H9 (cell line): ENCODE data around the gene GTF2H4. TPM values are rescaled to one million over a fixed set of nuclear protein-coding genes. Genes with fewer than 3 reads are reported as not detected.
A peak's percentile ranks its signal among the peaks of the same experiment; 100 is the strongest.

Experiments
- DNase-seq: peaks from one replicate; pipeline ENCODE4 v3.0.0-alpha.2; 2017
- H2AFZ ChIP-seq: one replicate; pipeline ENCODE4 v1.6.1; 2013; ENCODE audit warnings: mild to moderate bottlenecking, low read length, control low read depth, moderate library complexity
- H2AK5ac ChIP-seq: 2 replicates; pipeline ENCODE4 v1.6.1; 2013; ENCODE audit warnings: low read length, control low read depth, mixed read lengths; ENCODE audit not compliant: insufficient read length
- H2BK120ac ChIP-seq: one replicate; pipeline ENCODE4 v1.6.1; 2013; ENCODE audit warnings: low read depth, mild to moderate bottlenecking, low read length, control low read depth, inconsistent platforms; ENCODE audit not compliant: poor library complexity, severe bottlenecking
- H2BK12ac ChIP-seq: 2 replicates; pipeline ENCODE4 v1.6.1; 2013; ENCODE audit warnings: low read length, control low read depth, mixed read lengths, low read depth; ENCODE audit not compliant: insufficient read length
- H2BK15ac ChIP-seq: 2 replicates; pipeline ENCODE4 v1.6.1; 2013; ENCODE audit warnings: low read depth, low read length, control low read depth
- H2BK20ac ChIP-seq: one replicate; pipeline ENCODE4 v1.6.1; 2013; ENCODE audit warnings: low read depth, mild to moderate bottlenecking, low read length, control low read depth, inconsistent platforms; ENCODE audit not compliant: poor library complexity, severe bottlenecking
- H2BK5ac ChIP-seq: 2 replicates; pipeline ENCODE4 v1.6.1; 2013; ENCODE audit warnings: low read length, control low read depth, mixed read lengths; ENCODE audit not compliant: insufficient read length
- H3K14ac ChIP-seq: 2 replicates; pipeline ENCODE4 v1.6.1; 2013; ENCODE audit warnings: low read length, control low read depth; ENCODE audit not compliant: insufficient read depth
- H3K18ac ChIP-seq: 2 replicates; pipeline ENCODE4 v1.6.1; 2013; ENCODE audit warnings: low read depth, mild to moderate bottlenecking, mixed read lengths, low read length, control low read depth; ENCODE audit not compliant: insufficient read length
- H3K23ac ChIP-seq: 2 replicates; pipeline ENCODE4 v1.6.1; 2013; ENCODE audit warnings: low read length, control low read depth, mixed read lengths, low read depth; ENCODE audit not compliant: insufficient read length
- H3K23me2 ChIP-seq: 2 replicates; pipeline ENCODE4 v1.6.1; 2013; ENCODE audit warnings: low read depth, mild to moderate bottlenecking, mixed read lengths, low read length, control low read depth; ENCODE audit not compliant: insufficient read length, poor library complexity, severe bottlenecking
- H3K27ac ChIP-seq: 2 replicates; pipeline ENCODE4 v1.5.1; 2013; ENCODE audit warnings: low read length, control low read depth, mixed read lengths, low read depth; ENCODE audit not compliant: insufficient read length
- H3K27me3 ChIP-seq: 2 replicates; pipeline ENCODE4 v1.6.1; 2013; ENCODE audit warnings: low read length, control low read depth, inconsistent platforms; ENCODE audit not compliant: insufficient read depth
- H3K4ac ChIP-seq: 2 replicates; pipeline ENCODE4 v1.6.1; 2013; ENCODE audit warnings: low read depth, mild to moderate bottlenecking, control low read depth, inconsistent platforms, low read length, moderate library complexity
- H3K4me1 ChIP-seq: 2 replicates; pipeline ENCODE4 v1.6.1; 2013; ENCODE audit warnings: low read length, control low read depth, inconsistent platforms; ENCODE audit not compliant: insufficient read depth
- H3K4me2 ChIP-seq: 2 replicates; pipeline ENCODE4 v1.6.1; 2013; ENCODE audit warnings: low read length, control low read depth, mixed read lengths; ENCODE audit not compliant: insufficient read length, insufficient read depth
- H3K56ac ChIP-seq: 2 replicates; pipeline ENCODE4 v1.6.1; 2013; ENCODE audit warnings: low read depth, mild to moderate bottlenecking, mixed read lengths, low read length, control low read depth; ENCODE audit not compliant: insufficient read length
- H3K79me1 ChIP-seq: 2 replicates; pipeline ENCODE4 v1.6.1; 2013; ENCODE audit warnings: low read depth, mild to moderate bottlenecking, moderate library complexity, low read length, control low read depth, inconsistent platforms; ENCODE audit not compliant: insufficient read depth, poor library complexity, severe bottlenecking
- H3K79me2 ChIP-seq: 2 replicates; pipeline ENCODE4 v1.6.1; 2013; ENCODE audit warnings: low read length, control low read depth, inconsistent platforms; ENCODE audit not compliant: insufficient read depth
- H3K9ac ChIP-seq: 2 replicates; pipeline ENCODE4 v1.6.1; 2013; ENCODE audit warnings: low read length, control low read depth, mixed read lengths; ENCODE audit not compliant: insufficient read length; ENCODE audit errors: extremely low read depth
- H3K9me3 ChIP-seq: one replicate; pipeline ENCODE4 v1.6.1; 2013; ENCODE audit warnings: low read depth, low read length, inconsistent platforms; ENCODE audit not compliant: control insufficient read depth
- H3T11ph ChIP-seq: one replicate; pipeline ENCODE4 v1.6.1; 2013; ENCODE audit warnings: mild to moderate bottlenecking, low read length, control low read depth, inconsistent platforms
- H4K20me1 ChIP-seq: one replicate; pipeline ENCODE4 v1.6.1; 2013; ENCODE audit not compliant: control insufficient read depth, insufficient read length, insufficient read depth
- H4K5ac ChIP-seq: 2 replicates; pipeline ENCODE4 v1.6.1; 2013; ENCODE audit warnings: low read depth, mild to moderate bottlenecking, mixed read lengths, low read length, control low read depth; ENCODE audit not compliant: insufficient read length
- H4K8ac ChIP-seq: replicated peaks from 2 replicates; pipeline ENCODE4 v1.6.1; 2013; ENCODE audit warnings: low read length, control low read depth, mixed read lengths, low read depth; ENCODE audit not compliant: insufficient read length
- H4K91ac ChIP-seq: 2 replicates; pipeline ENCODE4 v1.6.1; 2013; ENCODE audit warnings: low read depth, mild to moderate bottlenecking, moderate library complexity, mixed read lengths, low read length, control low read depth; ENCODE audit not compliant: insufficient read length
- H3K27ac Mint-ChIP-seq, 3 experiments: 2 replicates in 2 of 3; 3 replicates in 1 of 3; pipeline ENCODE4 v1.8.0; 2020 to 2021; ENCODE audit warnings: mixed read lengths in 3 of 3, mild to moderate bottlenecking in 1 of 3, moderate library complexity in 1 of 3
- H3K27me3 Mint-ChIP-seq: 2 replicates; pipeline ENCODE4 v1.8.0; 2021; ENCODE audit warnings: low read depth, mild to moderate bottlenecking, moderate library complexity, mixed read lengths
- H3K36me3 Mint-ChIP-seq, 3 experiments: 2 replicates in 2 of 3; 3 replicates in 1 of 3; pipeline ENCODE4 v1.8.0; 2020 to 2021; ENCODE audit warnings: low read depth in 3 of 3, mixed read lengths in 3 of 3; ENCODE audit not compliant: insufficient read depth in 1 of 3
- H3K4me1 Mint-ChIP-seq, 2 experiments: 2 replicates each; pipeline ENCODE4 v1.8.0; 2020; ENCODE audit warnings: mixed read lengths in 2 of 2
- H3K4me3 Mint-ChIP-seq, 2 experiments: 2 replicates in 1 of 2; 3 replicates in 1 of 2; pipeline ENCODE4 v1.8.0; 2020 to 2021; ENCODE audit warnings: mild to moderate bottlenecking in 2 of 2, mixed read lengths in 2 of 2, moderate library complexity in 1 of 2
- H3K9me3 Mint-ChIP-seq, 2 experiments: 2 replicates in 1 of 2; 3 replicates in 1 of 2; pipeline ENCODE4 v1.8.0; 2020; ENCODE audit warnings: mild to moderate bottlenecking in 2 of 2, mixed read lengths in 2 of 2, moderate library complexity in 1 of 2
- WGBS: extraction: QIAGEN DNeasy Blood & Tissue Kit; methylation state at CpG from one replicate; pipeline ENCODE4 v1.1.7; 2013; ENCODE audit warnings: missing lambda C conversion rate, low lambda C conversion rate, mixed read lengths; ENCODE audit not compliant: insufficient read length; ENCODE audit errors: extremely low coverage; 5-methylcytosine and 5-hydroxymethylcytosine counted together
- total RNA-seq: library from RNA; stranded (reverse); gene quantifications from 2 replicates; pipeline ENCODE4 v1.2.1, GENCODE V29; 2021
- TF ChIP-seq, protein P1 (sequence below): fragments of 200-600 bp; sonication (generic); conservative IDR thresholded peaks from 3 replicates; pipeline ENCODE4 v1.8.0; 2021; ENCODE audit warnings: antibody characterized with exemption, mild to moderate bottlenecking

GTF2H4 gene
- total RNA-seq, 1 experiment from 2014 or later = 60.8 TPM

DNA sequence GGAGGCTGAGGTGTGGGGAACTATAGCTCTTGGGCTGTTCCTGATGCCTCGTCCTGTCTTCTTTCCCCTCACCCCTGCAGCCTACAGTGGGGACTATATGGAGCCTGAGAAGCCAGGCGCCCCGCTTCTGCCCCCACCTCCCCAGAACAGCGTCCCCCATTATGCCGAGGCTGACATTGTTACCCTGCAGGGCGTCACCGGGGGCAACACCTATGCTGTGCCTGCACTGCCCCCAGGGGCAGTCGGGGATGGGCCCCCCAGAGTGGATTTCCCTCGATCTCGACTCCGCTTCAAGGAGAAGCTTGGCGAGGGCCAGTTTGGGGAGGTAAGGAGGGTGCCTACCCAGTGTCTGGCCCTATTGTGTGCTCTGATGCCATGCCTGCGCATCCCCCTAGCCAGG lies 11.5 kb upstream of the GTF2H4 start:
- Histone ChIP-seq H3K4ac (no peak overlapping the region), H2BK120ac (no peak overlapping the region), H3K23me2 (no peaks in the 10 kb centered on the region), H3K23ac (no peak overlapping the region), H2AK5ac (no peak overlapping the region), H3K9me3 (no peaks in the 10 kb centered on the region), H2AFZ (no peak overlapping the region), H2BK15ac (no peak overlapping the region), H4K91ac (no peak overlapping the region), H3K4me1 (no peaks in the 10 kb centered on the region), H2BK12ac (no peak overlapping the region), H3K79me1 (no peaks in the 10 kb centered on the region), H3K4me2 (no peak overlapping the region), H4K5ac (no peak overlapping the region), H3K79me2 (no peaks in the 10 kb centered on the region), H3K56ac (no peak overlapping the region), H3K27ac (no peak overlapping the region), H4K8ac (no peak overlapping the region), H3K27me3 (no peaks in the 10 kb centered on the region), H3K14ac (no peak overlapping the region), H3K18ac (no peak overlapping the region), H2BK20ac (no peak overlapping the region), H4K20me1 (no peaks in the 10 kb centered on the region), H2BK5ac (no peak overlapping the region), H3T11ph (no peak overlapping the region), H3K9ac (no peak overlapping the region)
- Mint-ChIP-seq H3K36me3 (peaks cover 46 to 79% (median 75%) of the 10 kb centered on the region in 3 experiments), H3K27me3 (no peaks in the 10 kb centered on the region), H3K4me1 (peaks cover 9 to 15% of the 10 kb centered on the region in 2 experiments), H3K4me3 (no peak overlapping the region), H3K9me3 (no peaks in the 10 kb centered on the region), H3K27ac (peak overlapping the region in 1 of 3 experiments; percentile 71; a peak in 1 of 7 replicates)
- DNase-seq = no peak
- WGBS = no CpG with 5 or more reads among the region's 13 CpGs
- TF ChIP-seq, protein P1, sequence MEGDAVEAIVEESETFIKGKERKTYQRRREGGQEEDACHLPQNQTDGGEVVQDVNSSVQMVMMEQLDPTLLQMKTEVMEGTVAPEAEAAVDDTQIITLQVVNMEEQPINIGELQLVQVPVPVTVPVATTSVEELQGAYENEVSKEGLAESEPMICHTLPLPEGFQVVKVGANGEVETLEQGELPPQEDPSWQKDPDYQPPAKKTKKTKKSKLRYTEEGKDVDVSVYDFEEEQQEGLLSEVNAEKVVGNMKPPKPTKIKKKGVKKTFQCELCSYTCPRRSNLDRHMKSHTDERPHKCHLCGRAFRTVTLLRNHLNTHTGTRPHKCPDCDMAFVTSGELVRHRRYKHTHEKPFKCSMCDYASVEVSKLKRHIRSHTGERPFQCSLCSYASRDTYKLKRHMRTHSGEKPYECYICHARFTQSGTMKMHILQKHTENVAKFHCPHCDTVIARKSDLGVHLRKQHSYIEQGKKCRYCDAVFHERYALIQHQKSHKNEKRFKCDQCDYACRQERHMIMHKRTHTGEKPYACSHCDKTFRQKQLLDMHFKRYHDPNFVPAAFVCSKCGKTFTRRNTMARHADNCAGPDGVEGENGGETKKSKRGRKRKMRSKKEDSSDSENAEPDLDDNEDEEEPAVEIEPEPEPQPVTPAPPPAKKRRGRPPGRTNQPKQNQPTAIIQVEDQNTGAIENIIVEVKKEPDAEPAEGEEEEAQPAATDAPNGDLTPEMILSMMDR = no peak
